COLO668 (cell line): Measurements from ENCODE around the gene SLC25A21.
A peak's percentile ranks its signal among the peaks of the same experiment; 100 is the strongest.
"Not testable (repeated sequence)": the region's sequence is repeated elsewhere in the genome, so short reads cannot be mapped to it uniquely, and the experiment has no call there.

Source experiments
- DNase-seq: peaks from one replicate; lab custom pipeline; 2025; ENCODE audit not compliant: unreplicated experiment; lab: John Stamatoyannopoulos, UW

The SLC25A21 gene

GRCh38 chr14:36996133-36996856, 176.1 kb downstream of the SLC25A21 start:
- DNase-seq, result no peak

- DNase-seq, result no peak
Observed at GRCh38 chr14:36989806-36990205, 182.6 kb downstream of the SLC25A21 start.

- no peak for DNase-seq
Observed at GRCh38 chr14:36988989-36989388, 183.4 kb downstream of the SLC25A21 start.

- no peak for DNase-seq
Observed at GRCh38 chr14:36988568-36988967, 183.8 kb downstream of the SLC25A21 start.

GRCh38 chr14:36986407-36986806, 186.0 kb downstream of the SLC25A21 start:
- no peak for DNase-seq

- no peak for DNase-seq
Observed at GRCh38 chr14:36981832-36982529, 190.4 kb downstream of the SLC25A21 start.

- not testable (repeated sequence) for DNase-seq
Observed at GRCh38 chr14:36980413-36980812, 192.0 kb downstream of the SLC25A21 start.

GRCh38 chr14:36979863-36980262, 192.5 kb downstream of the SLC25A21 start:
- DNase-seq, result no peak

- no peak for DNase-seq
Observed at GRCh38 chr14:36976571-36977023, 195.8 kb downstream of the SLC25A21 start.

- peak; percentile 67 for DNase-seq
Observed at GRCh38 chr14:36975834-36976233, 196.6 kb downstream of the SLC25A21 start.

- no peak for DNase-seq
Observed at GRCh38 chr14:36974985-36975384, 197.4 kb downstream of the SLC25A21 start.

GRCh38 chr14:36973806-36974442, 198.5 kb downstream of the SLC25A21 start:
- no peak for DNase-seq

GRCh38 chr14:36971263-36971855, 201.0 kb downstream of the SLC25A21 start:
- no peak for DNase-seq

- no peak for DNase-seq
Observed at GRCh38 chr14:36967892-36968555, 204.4 kb downstream of the SLC25A21 start.

GRCh38 chr14:36955967-36956366, 216.4 kb downstream of the SLC25A21 start:
- no peak for DNase-seq

GRCh38 chr14:36955376-36955775, 217.0 kb downstream of the SLC25A21 start:
- DNase-seq, result no peak

- no peak for DNase-seq
Observed at GRCh38 chr14:36952689-36953088, 219.7 kb downstream of the SLC25A21 start.

GRCh38 chr14:36951380-36951911, 221.0 kb downstream of the SLC25A21 start:
- no peak for DNase-seq

GRCh38 chr14:36950812-36951211, 221.6 kb downstream of the SLC25A21 start:
- DNase-seq, result no peak

- no peak for DNase-seq
Observed at GRCh38 chr14:36949371-36949770, 223.0 kb downstream of the SLC25A21 start.
